SK-N-SH treated with all-trans-retinoic acid at 6 μM for 48 hours (cell line): Measurements from ENCODE around the gene CERS2.

Experiments used
- ARNTL ChIP-seq: fragments of 450-650 bp; formaldehyde crosslinking; IDR thresholded peaks from 2 replicates; pipeline ENCODE4 v1.5.0; 2020; ENCODE audit warnings: low read depth, mild to moderate bottlenecking, moderate library complexity, borderline replicate concordance
- BACH2 ChIP-seq: fragments of 250-450 bp; sonication (Bioruptor Pico); IDR thresholded peaks from 2 replicates; pipeline ENCODE4 v1.9.0; 2021; ENCODE audit warnings: mild to moderate bottlenecking, borderline replicate concordance
- CSDC2 ChIP-seq: fragments of 250-450 bp; sonication (Bioruptor Pico); IDR thresholded peaks from 2 replicates; pipeline ENCODE4 v1.5.0; 2020; ENCODE audit warnings: mild to moderate bottlenecking, moderate library complexity
- OSR1 ChIP-seq: fragments of 250-450 bp; sonication (Bioruptor Pico); IDR thresholded peaks from 2 replicates; pipeline ENCODE4 v1.8.0; 2022; ENCODE audit warnings: moderate library complexity, mild to moderate bottlenecking, inconsistent platforms
- POU6F1 ChIP-seq: fragments of 250-450 bp; sonication (Bioruptor Pico); IDR thresholded peaks from 2 replicates; pipeline ENCODE4 v1.8.0; 2021; ENCODE audit warnings: low read depth, mild to moderate bottlenecking, moderate library complexity, borderline replicate concordance
- PPARA ChIP-seq: fragments of 250-450 bp; sonication (Bioruptor Pico); IDR thresholded peaks from 2 replicates; pipeline ENCODE4 v1.5.0; 2020; ENCODE audit warnings: mild to moderate bottlenecking, borderline replicate concordance
- SNAI2 ChIP-seq: fragments of 250-450 bp; sonication (Bioruptor Pico); IDR thresholded peaks from 2 replicates; pipeline ENCODE4 v1.5.0; 2020; ENCODE audit warnings: mild to moderate bottlenecking, moderate library complexity
- TCF4 ChIP-seq: fragments of 250-450 bp; sonication (Bioruptor Pico); IDR thresholded peaks from 2 replicates; pipeline ENCODE4 v1.8.0; 2021; ENCODE audit warnings: mild to moderate bottlenecking, moderate library complexity, borderline replicate concordance
- ZFP30 ChIP-seq: fragments of 450-650 bp; formaldehyde crosslinking; IDR thresholded peaks from 2 replicates; pipeline ENCODE4 v1.5.0; 2022; ENCODE audit warnings: mild to moderate bottlenecking, moderate library complexity
- ZNF565 ChIP-seq: fragments of 450-650 bp; formaldehyde crosslinking; conservative IDR thresholded peaks from 2 replicates; pipeline ENCODE4 v1.5.0; 2020; ENCODE audit warnings: low read depth, mild to moderate bottlenecking, moderate library complexity
- TF ChIP-seq, protein P1 (sequence below): fragments of 250-450 bp; sonication (Bioruptor Pico); IDR thresholded peaks from 2 replicates; pipeline ENCODE4 v1.5.1; 2020; ENCODE audit warnings: low read depth, mild to moderate bottlenecking, moderate library complexity
- TF ChIP-seq, protein P2 (sequence below): fragments of 250-450 bp; sonication (Bioruptor Pico); IDR thresholded peaks from 2 replicates; pipeline ENCODE4 v1.8.0; 2020; ENCODE audit warnings: mild to moderate bottlenecking, moderate library complexity, borderline replicate concordance

DNA sequence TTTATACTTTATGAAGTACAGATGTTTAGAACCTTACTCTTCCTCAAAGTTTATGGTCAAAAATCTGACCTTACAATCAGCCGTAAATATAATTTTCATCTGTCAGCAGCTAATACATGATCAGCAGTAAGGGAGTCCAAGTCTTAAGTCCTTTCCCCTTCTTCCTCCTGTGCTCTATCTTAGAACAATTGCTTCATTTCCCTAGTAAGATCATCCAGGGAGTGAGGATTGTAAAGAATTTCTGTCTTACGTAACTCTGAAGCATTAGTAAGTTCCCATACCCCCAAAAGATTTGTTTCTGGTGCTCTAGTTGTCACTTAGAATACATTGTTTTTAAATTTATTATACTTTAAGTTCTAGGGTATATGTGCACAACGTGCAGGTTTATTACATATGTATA, 46.3 kb downstream of the CERS2 start:
- TF ChIP-seq, protein P1, sequence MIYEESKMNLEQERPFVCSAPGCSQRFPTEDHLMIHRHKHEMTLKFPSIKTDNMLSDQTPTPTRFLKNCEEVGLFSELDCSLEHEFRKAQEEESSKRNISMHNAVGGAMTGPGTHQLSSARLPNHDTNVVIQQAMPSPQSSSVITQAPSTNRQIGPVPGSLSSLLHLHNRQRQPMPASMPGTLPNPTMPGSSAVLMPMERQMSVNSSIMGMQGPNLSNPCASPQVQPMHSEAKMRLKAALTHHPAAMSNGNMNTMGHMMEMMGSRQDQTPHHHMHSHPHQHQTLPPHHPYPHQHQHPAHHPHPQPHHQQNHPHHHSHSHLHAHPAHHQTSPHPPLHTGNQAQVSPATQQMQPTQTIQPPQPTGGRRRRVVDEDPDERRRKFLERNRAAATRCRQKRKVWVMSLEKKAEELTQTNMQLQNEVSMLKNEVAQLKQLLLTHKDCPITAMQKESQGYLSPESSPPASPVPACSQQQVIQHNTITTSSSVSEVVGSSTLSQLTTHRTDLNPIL (CRISPR knock-in tag), result no peak
- no peak for TF ChIP-seq SNAI2 (CRISPR knock-in tag)
- TF ChIP-seq BACH2, result no peak
- no peak for TF ChIP-seq PPARA
- no peak for TF ChIP-seq CSDC2 (CRISPR knock-in tag)
- TF ChIP-seq ZNF565 (CRISPR knock-in tag), result no peak
- TF ChIP-seq, protein P2, sequence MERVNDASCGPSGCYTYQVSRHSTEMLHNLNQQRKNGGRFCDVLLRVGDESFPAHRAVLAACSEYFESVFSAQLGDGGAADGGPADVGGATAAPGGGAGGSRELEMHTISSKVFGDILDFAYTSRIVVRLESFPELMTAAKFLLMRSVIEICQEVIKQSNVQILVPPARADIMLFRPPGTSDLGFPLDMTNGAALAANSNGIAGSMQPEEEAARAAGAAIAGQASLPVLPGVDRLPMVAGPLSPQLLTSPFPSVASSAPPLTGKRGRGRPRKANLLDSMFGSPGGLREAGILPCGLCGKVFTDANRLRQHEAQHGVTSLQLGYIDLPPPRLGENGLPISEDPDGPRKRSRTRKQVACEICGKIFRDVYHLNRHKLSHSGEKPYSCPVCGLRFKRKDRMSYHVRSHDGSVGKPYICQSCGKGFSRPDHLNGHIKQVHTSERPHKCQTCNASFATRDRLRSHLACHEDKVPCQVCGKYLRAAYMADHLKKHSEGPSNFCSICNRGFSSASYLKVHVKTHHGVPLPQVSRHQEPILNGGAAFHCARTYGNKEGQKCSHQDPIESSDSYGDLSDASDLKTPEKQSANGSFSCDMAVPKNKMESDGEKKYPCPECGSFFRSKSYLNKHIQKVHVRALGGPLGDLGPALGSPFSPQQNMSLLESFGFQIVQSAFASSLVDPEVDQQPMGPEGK (CRISPR knock-in tag), result no peak
- TF ChIP-seq ARNTL (CRISPR knock-in tag), result no peak
- no peak for TF ChIP-seq ZFP30 (CRISPR knock-in tag)
- no peak for TF ChIP-seq OSR1 (CRISPR knock-in tag)
- TF ChIP-seq POU6F1 (CRISPR knock-in tag), result no peak
- no peak for TF ChIP-seq TCF4
